Measurements from ENCODE around the gene LIN37. TPM values are rescaled to one million over a fixed set of nuclear protein-coding genes. Genes with fewer than 3 reads are reported as not detected.

The LIN37 gene
- total and polyA plus RNA-seq, 2 experiments from 2014 or later, result 4.3 to 6.8 TPM

GRCh38 chr19:35730326-35730725 is 18.1 kb upstream of the LIN37 start:
- H3K9me3 Mint-ChIP-seq, result no peaks in the 10 kb centered on the region; the same call in 2 of the 3 replicates
- ATAC-seq (no peak), DNase-seq (ENCODE audit: low spot score) (no peak)
- no peak overlapping the region for H3K27ac Mint-ChIP-seq
- no peaks in the 10 kb centered on the region for H3K4me1 Mint-ChIP-seq
- peaks cover 71% of the 10 kb centered on the region for H3K36me3 Mint-ChIP-seq (ENCODE audit: low read depth)
- Histone ChIP-seq H3K4me2 (no peak overlapping the region), H3K27ac (ENCODE audit: low read depth) (no peak overlapping the region), H3K4me3 (no peak overlapping the region), H3K79me2 (replicated peaks; ENCODE audit: insufficient read depth) (no peaks in the 10 kb centered on the region), H3K4me1 (ENCODE audit: insufficient read depth) (no peaks in the 10 kb centered on the region), H3K27me3 (ENCODE audit: insufficient read depth) (no peaks in the 10 kb centered on the region), H4K20me1 (replicated peaks; ENCODE audit: insufficient read depth) (peaks cover 5% of the 10 kb centered on the region), H2AFZ (no peak overlapping the region), H3F3A (replicated peaks; ENCODE audit: low read depth) (no peaks in the 10 kb centered on the region), H3K36me3 (ENCODE audit: insufficient read depth) (peaks cover 16% of the 10 kb centered on the region; the same call in 1 of the 2 replicates), H3K9me2 (ENCODE audit: insufficient read depth) (no peaks in the 10 kb centered on the region)
- peaks cover 12% of the 10 kb centered on the region for H3K27me3 Mint-ChIP-seq (ENCODE audit: insufficient read depth, low read depth, poor library complexity)
- no peak for TF ChIP-seq EZH2 (IDR thresholded peaks at IDR 0.05; ENCODE audit: low read depth, unreplicated experiment)
- TF ChIP-seq CTCF (conservative IDR thresholded peaks at IDR 0.05; ENCODE audit: low read depth in 2 of 2), result no peak
- no peak for TF ChIP-seq CREB1 (CRISPR knock-in tag; IDR thresholded peaks at IDR 0.05; ENCODE audit: low read depth)
- no peak for TF ChIP-seq POLR2AphosphoS5 (IDR thresholded peaks at IDR 0.05; ENCODE audit: low read depth)
- TF ChIP-seq ZNF331 (CRISPR knock-in tag; IDR thresholded peaks at IDR 0.05; ENCODE audit: low read depth), result no peak
- no peak for TF ChIP-seq ZNF114 (CRISPR knock-in tag; IDR thresholded peaks at IDR 0.05)
- TF ChIP-seq ZNF462 (CRISPR knock-in tag; IDR thresholded peaks at IDR 0.05), result no peak
- no peak for TF ChIP-seq ETS1 (IDR thresholded peaks at IDR 0.05)
- TF ChIP-seq JUNB (IDR thresholded peaks at IDR 0.05; ENCODE audit: unreplicated experiment), result no peak
- TF ChIP-seq EZH2phosphoT487 (IDR thresholded peaks at IDR 0.05; ENCODE audit: unreplicated experiment), result no peak
- no peak for TF ChIP-seq REST (IDR thresholded peaks at IDR 0.05; ENCODE audit: unreplicated experiment)
- no peak for TF ChIP-seq STAT1 (IDR thresholded peaks at IDR 0.05; ENCODE audit: unreplicated experiment)
- no peak for TF ChIP-seq NANOG (IDR thresholded peaks at IDR 0.05; ENCODE audit: borderline replicate concordance)
- no peak overlapping the region for H3K4me3 Mint-ChIP-seq

Data from GM23338 (cell line).